Activated CD4-positive, alpha-beta T cell treated with anti-CD3 and anti-CD28 coated beads, Interleukin-2, Interleukin-4, amounts not matched to agents 100 ng/mL and 50 ng/mL, durations not matched to agents 16 hours and 8 hours (primary cell): Measurements from ENCODE around the gene ZEB1.
"Not testable (repeated sequence)": the region's sequence is repeated elsewhere in the genome, so short reads cannot be mapped to it uniquely, and the experiment has no call there.

Experiments used
- DNase-seq: peaks from one replicate; pipeline ENCODE4 v3.0.0-alpha.2; 2020; ENCODE audit warnings: low spot score

Gene ZEB1

GRCh38 chr10:31508234-31508633, 189.2 kb downstream of the ZEB1 start:
- DNase-seq: no peak

DNA sequence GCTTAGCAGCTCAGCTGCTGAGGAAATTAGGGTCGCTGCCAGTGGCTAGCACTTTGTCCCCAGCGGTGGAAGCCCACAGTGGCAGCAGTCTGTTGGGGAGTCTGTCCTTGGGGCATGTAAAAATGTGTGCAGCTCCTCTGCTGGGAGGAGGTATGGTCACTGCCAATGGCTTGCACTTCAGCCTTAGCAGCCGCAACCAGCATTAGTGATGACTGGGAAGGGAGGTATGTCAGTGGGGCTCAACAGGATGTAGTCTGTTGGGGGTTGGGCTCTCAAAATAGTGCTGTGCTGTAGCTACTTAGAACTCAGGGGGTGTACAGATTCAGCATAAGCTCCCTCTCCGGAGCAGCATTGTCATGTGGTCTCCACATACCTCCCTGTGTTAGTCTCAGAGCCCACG, 189.9 kb downstream of the ZEB1 start:
- no peak for DNase-seq

DNA sequence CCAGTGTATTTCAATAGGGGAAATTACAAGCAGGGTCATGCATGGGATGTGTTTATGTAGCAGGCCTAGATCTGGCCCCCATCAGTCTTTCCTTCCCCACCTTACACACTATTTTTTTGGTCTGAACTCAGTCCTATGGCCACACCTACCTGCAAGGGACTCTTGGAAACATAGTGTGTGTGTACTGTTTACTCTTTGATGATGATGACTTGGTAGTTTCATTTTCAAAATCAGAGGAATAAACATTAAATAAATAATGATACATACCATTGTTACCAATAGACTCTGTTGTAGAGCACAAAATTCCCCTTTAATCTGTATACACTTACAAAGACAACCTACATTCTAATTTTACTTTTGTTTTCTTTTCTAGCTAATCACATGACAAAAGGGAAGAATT, 191.0 kb downstream of the ZEB1 start:
- DNase-seq: no peak

DNA sequence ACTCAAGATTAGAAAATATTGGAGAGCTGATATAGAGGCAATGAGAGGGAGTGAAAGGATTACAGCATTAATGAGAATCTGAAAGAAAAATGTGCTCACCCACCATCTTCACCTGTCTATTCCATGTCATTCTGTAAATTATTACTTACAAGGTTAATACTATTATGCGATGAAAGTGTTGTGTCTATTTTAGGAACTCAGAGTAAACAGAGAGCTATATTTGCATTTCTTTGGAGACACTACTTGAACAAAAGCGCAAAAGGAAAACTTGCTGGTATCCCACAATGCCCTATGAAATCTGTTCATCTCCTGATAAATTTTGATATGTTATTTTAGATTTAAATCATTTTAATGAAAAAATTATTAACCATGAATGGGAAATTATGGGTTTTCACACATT, 196.1 kb downstream of the ZEB1 start:
- no peak for DNase-seq

DNA sequence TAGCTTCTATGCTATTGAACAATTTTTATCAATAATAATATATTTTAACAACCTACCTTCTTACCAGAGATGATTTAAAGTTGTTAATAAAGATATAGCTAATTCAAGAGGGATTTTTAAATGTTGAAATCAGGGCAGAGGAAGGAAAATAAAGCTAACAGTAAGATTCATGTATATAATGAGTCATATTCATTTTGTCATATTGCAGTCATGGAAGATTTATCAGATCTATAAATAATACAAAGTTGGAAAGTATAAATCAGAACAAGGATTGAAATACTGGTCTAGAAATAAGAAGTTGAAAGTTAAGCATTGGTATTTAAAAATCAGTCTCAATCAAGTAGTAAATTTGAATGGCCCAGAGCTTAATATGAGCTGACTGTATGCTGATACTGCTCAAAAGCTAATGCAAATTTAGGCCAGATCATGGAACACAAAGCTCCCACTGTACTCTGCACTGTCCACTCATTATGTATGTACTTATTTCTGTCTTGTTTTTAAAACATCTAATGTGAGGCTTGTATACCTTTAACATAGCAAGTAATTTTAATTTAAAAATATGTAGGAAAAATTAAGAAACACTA, 196.9 kb downstream of the ZEB1 start:
- no peak for DNase-seq

DNA sequence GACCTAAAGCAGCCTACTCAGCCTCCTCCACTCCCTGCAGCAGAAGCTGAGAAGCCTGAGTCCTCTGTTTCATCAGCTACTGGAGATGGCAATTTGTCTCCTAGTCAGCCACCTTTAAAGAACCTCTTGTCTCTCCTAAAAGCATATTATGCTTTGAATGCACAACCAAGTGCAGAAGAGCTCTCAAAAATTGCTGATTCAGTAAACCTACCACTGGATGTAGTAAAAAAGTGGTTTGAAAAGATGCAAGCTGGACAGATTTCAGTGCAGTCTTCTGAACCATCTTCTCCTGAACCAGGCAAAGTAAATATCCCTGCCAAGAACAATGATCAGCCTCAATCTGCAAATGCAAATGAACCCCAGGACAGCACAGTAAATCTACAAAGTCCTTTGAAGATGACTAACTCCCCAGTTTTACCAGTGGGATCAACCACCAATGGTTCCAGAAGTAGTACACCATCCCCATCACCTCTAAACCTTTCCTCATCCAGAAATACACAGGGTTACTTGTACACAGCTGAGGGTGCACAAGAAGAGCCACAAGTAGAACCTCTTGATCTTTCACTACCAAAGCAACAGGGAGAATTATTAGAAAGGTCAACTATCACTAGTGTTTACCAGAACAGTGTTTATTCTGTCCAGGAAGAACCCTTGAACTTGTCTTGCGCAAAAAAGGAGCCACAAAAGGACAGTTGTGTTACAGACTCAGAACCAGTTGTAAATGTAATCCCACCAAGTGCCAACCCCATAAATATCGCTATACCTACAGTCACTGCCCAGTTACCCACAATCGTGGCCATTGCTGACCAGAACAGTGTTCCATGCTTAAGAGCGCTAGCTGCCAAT, 202.2 kb downstream of the ZEB1 start:
- no peak for DNase-seq

GRCh38 chr10:31522820-31523219, 203.8 kb downstream of the ZEB1 start:
- DNase-seq: no peak

- no peak for DNase-seq
These were observed 205.4 kb downstream of the ZEB1 start for GRCh38 chr10:31524460-31524859.

GRCh38 chr10:31526178-31526577, 207.2 kb downstream of the ZEB1 start:
- no peak for DNase-seq

GRCh38 chr10:31526681-31527080, 207.7 kb downstream of the ZEB1 start:
- DNase-seq: no peak

DNA sequence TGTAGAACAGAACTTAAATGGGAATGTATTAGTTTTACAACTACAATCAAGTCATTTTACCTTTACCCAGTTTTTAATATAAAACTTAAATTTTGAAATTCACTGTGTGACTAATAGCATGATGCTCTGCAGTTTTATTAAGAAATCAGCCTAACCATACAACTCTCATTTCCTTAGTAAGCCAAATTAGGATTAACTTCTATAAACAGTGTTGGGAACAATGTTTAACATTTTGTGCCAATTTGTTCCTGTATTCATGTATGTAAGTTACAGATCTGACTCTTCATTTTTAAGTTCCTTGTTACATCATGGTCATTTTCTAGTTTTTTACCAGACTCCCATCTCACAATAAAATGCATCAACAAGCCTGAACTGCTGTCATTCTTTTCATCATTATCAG, 209.8 kb downstream of the ZEB1 start:
- DNase-seq: no peak

DNA sequence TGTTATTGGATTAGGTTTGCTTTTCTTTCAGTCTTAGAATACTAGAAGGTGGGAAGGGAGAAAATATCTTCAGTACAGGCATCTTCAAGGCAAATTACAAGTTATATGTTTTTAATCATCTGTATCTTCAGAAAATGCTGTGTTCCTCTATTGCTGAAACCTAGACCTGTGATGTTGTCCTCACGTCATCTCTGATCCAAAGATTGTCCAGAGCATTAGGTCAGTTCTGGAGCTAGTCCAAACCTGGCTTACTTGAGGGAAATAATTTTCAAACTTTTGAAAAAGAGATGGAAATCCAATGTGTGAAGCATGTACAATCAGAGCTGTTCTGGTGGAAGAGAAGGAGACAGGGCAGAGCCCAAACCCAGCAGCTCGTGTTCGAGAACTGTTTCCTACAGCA, 217.3 kb downstream of the ZEB1 start:
- no peak for DNase-seq

DNA sequence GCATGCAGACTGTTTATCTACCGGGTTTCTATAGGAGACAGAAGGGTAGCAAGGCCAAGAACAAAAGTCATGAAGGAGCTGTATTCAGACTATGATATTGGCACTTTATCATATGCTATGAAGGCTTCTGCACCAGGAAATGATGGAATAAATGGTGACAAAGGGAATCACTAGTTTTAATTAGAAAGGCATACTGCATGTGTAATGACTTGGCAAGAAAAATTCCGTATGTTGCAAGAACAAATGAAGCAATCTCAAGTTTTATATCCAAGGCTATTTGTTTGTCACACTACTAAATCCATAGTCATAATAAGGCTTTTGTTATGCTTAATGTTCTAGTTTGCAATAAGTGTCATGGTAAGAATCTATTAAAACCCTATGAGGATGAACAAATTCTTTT, 230.9 kb downstream of the ZEB1 start:
- DNase-seq: no peak

- no peak for DNase-seq
These were observed 235.5 kb downstream of the ZEB1 start for GRCh38 chr10:31554556-31554955.

DNA sequence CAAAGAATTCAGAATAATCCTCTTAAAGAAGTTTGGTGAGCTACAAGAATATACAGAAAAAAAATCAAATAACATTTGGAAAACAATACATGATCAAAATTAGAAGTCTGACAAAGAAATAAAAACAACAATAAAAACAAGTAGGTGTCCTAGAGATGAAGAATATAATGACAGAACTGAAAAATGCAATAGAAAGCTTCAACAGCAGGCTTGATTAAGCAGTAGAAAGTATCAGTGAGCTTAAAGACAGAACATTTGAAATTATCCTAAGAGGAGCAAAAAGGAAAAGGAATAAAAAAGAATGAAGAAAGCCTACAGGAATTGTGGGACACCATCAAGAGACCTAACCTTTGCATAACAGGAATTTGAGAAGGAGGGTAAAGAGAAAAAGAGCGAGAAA, 238.8 kb downstream of the ZEB1 start:
- no peak for DNase-seq

DNA sequence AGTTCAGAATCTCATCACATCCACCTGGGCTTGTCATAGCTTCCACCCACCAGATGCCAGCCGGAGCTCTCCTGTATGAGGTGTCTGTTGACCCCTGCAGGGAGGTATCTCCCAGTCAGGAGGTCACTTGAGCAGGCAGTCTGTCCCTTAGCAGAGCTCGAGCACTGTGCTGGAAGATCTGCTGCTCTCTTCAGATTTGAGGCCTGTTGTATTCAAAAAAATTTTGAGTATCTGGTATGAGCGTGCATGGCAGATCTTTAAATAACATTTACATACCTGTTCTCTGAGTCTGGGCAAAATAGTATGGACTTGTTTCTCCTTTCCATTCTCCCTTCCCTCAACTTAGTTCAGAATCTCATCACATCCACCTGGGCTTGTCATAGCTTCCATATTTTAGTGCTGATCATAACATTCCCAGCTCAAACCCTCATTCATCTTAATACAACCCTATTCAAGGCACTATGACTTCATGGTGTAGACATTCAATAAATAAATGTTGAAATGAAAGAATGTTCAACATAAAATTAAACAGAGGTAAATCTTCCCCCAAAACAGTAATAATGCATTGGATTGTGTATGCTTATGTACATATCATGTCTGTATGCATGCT, 249.3 kb downstream of the ZEB1 start:
- DNase-seq: not testable (repeated sequence)

- no peak for DNase-seq
These were observed 255.6 kb downstream of the ZEB1 start for GRCh38 chr10:31574577-31574976.

GRCh38 chr10:31578181-31578852, 259.3 kb downstream of the ZEB1 start:
- DNase-seq: no peak

GRCh38 chr10:31578951-31579350, 259.9 kb downstream of the ZEB1 start:
- no peak for DNase-seq
